C4-2B (cell line): ENCODE data around the gene FBXL15.

ENCODE experiments used
- ZFX ChIP-seq: fragments of 450-650 bp; IDR thresholded peaks from 2 replicates; pipeline ENCODE4 v1.6.1; 2017
- TF ChIP-seq, protein P1 (sequence below): fragments of 450-650 bp; conservative IDR thresholded peaks from 2 replicates; pipeline ENCODE4 v1.5.1; 2017; ENCODE audit warnings: mild to moderate bottlenecking

DNA sequence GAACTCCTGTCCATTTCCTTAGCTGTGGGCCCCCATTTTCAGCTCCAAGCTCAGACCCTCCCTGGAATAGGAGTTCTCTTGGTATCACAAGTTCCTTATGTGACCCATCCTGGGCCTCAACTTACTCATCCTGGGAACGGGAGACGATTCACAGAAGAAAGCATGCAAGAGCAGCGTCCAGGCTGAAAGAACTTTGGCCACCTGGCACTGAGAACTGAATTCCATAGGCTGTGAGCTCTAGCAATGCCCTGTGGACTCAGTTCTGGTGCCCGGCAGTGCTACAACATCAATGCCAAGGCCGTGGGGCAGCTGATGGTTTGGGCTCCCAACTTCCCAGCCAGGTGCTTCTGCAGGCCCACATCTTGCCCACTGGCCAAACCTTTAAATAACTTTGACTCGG, 15.7 kb downstream of the FBXL15 start:
- TF ChIP-seq, protein P1, sequence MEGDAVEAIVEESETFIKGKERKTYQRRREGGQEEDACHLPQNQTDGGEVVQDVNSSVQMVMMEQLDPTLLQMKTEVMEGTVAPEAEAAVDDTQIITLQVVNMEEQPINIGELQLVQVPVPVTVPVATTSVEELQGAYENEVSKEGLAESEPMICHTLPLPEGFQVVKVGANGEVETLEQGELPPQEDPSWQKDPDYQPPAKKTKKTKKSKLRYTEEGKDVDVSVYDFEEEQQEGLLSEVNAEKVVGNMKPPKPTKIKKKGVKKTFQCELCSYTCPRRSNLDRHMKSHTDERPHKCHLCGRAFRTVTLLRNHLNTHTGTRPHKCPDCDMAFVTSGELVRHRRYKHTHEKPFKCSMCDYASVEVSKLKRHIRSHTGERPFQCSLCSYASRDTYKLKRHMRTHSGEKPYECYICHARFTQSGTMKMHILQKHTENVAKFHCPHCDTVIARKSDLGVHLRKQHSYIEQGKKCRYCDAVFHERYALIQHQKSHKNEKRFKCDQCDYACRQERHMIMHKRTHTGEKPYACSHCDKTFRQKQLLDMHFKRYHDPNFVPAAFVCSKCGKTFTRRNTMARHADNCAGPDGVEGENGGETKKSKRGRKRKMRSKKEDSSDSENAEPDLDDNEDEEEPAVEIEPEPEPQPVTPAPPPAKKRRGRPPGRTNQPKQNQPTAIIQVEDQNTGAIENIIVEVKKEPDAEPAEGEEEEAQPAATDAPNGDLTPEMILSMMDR = no peak
- TF ChIP-seq ZFX = no peak
